Stimulated activated CD8-positive, alpha-beta memory T cell treated with anti-CD3 and anti-CD28 coated beads, Interleukin-4, amount 100 ng/mL, for 48 hours (primary cell): ENCODE data around the gene RPS6KA5.
A peak's percentile ranks its signal among the peaks of the same experiment; 100 is the strongest.
"Not testable (repeated sequence)": the region's sequence is repeated elsewhere in the genome, so short reads cannot be mapped to it uniquely, and the experiment has no call there.

Experiments used
- DNase-seq: peaks from one replicate; pipeline ENCODE4 v3.0.0-alpha.2; 2020

Gene RPS6KA5

DNA sequence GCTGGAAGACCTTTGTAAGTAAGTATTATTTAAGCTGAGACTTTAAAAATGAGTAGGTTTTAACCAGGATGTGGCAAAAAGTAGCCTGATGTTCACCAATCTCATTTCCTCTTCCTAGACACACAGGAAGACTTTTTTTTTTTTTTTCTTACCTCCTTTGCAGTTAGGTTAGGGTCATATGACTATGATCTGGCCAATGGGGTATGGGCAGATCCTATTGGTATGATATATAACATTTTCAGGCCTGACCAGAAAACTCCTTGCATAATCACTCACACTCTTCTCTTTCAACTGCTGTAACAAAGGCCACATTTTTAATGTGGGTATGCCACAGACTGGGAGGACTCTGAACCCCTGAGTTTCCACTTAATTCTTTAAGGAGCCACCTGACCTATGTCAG lies 2.7 kb upstream of the RPS6KA5 start:
- DNase-seq: no peak

DNA sequence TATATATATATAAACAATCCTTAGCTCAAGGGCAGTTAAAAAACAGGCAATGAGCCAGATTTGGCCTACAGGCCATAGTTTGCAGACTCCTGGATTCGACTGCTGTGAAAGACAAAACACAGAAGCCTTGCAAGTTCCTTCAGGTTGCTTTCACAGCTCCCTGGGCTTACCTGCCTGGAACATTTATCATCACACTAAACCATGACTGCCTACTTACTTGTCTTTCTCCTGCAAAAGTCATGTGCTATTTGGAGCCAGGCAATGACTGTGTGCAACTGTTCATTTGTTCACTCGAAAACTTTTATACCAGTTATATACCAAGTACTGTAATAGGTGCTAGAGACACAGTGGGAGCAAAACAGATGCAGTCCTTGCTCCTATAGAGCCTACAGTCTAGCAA lies 2.2 kb upstream of the RPS6KA5 start:
- no peak for DNase-seq

DNA sequence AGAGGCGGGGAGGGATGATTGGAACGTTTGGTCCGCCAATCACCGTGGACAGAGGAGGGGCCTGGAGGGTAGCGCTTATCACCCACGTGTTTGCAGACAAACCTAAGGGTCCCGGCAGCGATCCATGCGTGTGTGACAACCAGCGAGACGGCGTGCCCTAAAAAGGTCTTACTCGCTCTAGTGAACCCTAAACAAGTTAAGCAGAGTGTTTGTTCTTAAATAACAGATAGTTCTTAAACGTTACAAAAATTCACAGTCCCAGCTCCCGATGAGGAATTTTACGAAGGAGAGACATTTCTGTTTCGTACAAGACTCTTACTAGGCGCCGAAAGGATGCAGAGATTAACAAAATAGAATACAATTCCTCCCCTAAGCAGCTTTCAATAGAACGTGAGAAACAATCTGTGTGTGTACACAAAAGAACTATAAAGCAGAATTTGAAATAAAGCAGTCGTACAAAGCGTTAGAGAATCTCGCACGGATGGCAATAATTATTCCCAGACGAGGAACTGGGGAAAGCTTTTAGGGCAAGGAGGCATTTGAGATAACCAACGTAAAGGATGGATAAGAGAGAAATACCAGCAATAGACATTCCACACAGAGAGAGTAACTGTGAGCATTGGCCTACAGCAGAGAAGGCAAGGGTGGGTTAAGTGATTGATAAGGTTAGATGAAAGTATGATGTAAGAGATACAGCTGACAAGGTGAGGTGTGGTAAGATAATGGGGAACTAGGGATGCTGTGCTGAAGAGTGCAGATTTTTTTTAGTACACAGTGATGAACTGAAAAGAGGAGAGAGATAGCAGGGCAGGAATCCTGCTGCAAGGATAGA lies 831 bp upstream of the RPS6KA5 start:
- DNase-seq: no peak

DNA sequence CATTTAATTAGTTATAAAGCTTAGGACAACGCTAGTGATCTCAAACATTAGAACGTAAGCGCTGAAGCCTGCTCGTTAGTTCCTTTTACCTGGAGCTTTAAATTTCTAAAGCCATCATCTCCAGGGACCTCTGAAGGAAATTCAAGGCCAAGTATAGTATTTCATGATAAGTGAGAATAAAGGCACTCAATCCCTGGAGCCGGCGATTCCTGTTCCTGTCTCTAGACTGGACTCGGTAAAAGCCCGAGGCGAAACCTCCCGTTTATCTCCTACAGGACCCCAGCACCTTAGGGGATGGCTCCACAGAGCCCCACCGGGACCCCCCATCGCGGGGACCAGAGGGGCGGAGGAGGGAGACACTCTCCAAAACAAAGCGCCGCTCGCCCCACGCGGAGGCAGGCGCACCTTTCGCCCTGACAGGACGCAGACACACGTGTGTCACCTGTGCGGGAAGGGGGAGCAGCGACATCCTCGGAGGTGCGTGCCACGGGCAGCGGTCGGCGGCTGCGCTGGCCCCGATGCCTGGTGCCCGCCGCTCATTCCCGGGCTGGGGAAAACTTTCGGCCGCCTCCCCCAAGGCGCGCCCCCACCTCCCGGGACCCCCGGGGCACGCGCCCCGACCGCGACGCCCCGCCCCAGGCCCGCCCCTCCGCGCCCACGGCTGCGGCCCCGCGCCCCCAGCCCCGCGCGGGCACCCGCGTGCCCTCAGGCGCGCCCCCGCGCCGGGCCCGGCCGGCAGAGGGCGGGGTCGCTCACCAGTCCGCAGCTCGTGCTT lies 678 bp downstream of the RPS6KA5 start:
- DNase-seq: peak; percentile 65

DNA sequence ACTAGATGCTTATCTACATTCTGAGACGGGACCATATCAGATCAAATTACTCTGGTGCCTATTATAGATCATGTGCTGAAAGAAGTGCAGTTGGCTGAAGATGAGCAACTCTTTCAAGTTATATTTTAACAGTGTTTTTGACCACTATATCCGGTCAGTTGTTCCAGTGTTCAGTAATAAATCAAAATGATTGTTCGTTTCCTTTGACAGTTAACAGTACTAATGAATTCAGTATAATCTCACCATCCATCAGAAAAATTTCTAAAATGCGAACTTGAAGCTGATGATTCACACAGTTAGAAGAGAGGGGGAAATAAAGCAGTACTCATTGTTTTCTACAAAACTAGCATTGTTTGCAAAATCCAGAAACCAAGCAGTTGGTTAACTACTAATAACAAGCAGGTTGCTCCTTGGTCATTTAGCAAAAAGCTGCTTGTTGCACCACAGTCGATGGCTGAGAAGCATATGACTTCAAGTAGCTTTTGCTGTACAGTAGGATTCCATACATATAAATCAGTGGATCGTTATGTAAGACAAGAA lies 2.3 kb downstream of the RPS6KA5 start:
- DNase-seq: no peak

DNA sequence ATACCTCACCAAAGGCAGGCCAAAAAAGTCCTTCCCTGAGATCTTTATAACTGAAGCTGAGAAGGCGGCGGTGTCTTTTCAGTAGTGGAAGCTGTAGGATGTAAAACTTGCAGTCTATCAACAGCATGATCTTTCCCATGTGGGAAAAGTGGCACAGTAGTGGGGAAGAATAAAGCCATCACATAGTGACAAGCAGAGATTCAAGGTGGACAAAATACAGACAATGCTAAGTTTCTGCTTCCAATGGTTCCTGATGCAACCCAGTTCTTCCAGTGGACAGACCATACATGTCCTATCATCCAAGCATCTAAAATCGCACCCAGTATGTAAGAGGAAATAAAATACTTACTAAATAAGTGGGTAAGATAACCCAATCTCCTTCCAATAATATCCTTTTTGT lies 4.1 kb downstream of the RPS6KA5 start:
- DNase-seq: no peak

DNA sequence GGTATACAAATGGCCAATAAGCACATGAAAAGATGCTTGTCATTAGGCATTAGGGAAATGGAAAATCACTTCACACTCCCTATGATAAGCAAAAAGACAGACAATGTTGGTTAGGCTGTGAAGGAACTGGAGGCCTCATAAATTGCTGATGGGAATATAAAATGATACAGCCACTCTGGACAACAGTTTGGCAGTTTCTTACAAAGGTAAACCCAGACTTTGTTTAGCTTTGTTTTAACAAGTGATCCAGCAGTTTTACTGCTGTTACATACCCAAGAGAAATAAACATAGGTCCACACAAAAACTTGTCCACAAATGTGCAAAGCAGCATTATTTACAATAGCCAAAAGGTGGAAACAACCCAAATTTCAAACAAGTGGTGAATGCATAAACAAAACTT lies 5.4 kb downstream of the RPS6KA5 start:
- no peak for DNase-seq

DNA sequence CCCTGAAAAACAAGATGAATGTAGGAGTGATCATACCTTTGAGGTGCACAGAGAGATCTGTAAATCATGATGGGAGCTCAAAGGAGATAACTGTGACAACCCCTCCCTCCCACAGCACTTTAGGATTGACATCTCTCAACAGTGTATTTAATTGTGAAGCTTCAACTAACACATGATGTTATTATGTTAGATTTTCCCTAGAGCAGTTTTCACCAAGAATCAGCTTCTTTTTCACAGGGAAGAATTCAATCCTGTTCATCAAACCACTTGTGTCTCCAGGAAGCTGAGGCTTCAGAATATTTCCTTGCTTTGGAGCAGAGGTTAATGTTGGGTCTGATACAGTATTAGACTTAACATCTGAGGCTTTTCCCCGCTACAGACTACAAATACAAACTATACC lies 11.8 kb downstream of the RPS6KA5 start:
- DNase-seq: no peak

DNA sequence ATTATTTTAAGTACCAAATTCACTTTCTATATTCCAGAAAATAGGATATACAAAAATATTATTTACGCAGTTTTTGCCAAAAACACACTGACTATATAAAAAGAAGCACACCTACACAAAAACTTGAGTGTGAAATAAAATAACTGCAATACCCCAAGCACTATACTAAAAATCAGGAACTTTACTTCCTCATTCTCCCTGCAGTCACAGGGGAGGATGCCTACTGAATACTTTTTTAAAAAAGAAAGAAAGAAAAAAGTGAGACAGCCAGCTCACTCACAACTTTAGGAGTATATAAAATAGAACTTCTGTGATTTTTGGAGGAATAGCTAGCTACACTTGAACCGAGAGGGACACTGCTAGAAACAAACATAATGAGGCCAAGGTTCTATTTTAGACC lies 12.2 kb downstream of the RPS6KA5 start:
- no peak for DNase-seq

DNA sequence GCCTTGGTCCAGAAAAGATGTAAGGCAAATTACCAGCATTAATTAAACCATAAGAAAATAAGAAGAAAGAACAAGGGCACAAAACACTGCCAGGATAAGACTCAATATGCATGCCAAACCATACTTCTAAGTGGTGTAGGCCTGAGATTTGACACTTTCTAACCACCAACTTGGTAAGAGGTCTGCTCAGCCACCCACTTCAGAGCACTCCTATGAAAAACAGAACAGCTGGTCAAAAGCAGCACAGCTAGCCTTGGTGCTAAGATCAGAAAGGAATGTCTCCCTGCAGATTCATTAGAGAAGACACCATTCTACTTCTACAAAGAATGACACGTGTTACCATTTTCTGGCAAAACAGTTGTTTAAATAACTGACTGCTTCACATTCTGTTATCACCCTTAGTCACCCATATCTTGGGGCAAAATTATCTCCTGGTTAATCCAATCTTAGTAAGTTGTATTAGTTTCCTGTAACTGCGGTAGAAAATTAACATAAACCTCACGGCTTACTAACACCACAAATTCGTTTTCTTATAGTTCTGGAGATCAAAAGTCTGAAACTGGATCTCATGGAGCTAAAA lies 13.2 kb downstream of the RPS6KA5 start:
- DNase-seq: no peak

DNA sequence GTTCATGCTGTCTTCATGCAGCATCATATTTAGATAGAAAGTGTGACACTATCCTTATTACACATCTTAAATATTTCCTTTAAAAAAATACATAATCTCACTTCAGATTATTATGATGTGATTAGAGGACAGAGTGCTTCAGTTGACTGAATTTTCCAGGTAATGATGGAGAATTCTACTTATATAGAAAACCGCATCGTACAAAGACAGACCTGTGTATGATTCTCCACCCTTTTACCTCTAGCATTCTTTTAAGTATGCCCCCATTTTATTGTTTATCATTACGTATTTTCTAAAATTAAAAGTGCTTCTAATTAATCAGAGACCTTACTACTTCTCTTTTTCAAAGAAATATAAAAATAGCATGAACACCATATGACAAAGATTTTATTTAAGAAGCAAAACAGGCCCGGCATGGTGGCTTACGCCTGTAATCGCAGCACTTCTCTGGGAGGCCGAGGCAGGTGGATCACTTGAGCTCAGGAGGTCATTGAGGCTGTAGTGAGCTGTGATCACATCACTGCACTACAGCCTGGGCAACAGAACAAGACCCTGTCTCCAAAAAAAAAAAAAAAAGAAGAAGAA lies 13.9 kb downstream of the RPS6KA5 start:
- no peak for DNase-seq

DNA sequence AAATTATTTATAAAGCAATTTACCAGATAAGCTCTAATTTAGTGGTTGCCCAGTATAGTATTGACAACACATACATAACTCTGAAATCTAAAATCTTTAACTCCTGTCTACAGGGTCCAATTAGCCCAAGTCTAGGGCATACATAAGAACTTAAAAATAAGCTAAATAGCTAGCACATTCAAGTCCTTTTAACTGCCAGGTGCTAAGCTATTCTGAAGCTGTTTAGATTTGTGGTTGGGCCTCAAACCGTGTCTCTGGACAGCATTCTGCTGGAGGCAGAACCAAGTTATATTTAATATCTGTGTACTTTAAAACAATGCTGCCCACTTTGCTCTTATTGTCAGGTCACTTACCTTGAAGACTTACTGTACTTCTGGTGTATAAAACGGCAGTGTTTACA lies 19.0 kb downstream of the RPS6KA5 start:
- no peak for DNase-seq

DNA sequence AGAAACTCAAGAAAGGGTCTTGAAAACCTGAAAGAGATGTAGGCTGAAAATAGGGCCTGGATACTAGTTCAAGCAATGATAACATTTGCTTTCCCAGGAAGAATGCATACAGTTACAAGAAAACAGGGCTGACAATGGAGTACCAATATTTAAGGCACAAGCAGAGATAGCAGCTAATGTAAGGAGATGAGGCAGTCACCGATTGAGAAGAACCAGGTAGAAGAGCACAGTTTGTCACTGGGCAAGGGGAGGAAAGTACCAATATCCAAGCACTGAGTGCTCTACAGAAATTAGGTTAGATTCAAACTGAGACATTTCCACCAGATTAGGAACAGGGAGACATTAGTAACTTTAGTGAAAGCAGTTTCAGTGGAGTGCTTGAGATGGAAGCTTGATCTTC lies 19.9 kb downstream of the RPS6KA5 start:
- no peak for DNase-seq

DNA sequence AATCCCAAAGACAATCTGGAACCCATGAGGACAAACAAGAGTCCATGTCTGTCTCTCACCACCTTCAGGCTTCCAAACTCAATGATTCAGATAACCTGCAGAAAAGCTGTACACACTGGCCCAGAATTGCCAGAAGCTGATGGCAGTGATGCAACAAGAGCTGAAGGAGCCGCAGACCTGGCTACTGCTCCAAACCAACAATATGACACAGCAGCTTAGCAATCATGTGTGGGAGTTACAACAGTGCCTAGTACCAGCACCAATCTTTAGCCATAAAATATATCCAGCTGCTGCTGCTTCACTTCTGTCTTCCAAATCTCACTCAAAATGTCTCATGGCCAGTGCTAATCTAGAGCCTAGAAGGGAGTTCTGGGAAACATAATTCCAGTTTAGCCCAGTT lies 22.0 kb downstream of the RPS6KA5 start:
- no peak for DNase-seq

DNA sequence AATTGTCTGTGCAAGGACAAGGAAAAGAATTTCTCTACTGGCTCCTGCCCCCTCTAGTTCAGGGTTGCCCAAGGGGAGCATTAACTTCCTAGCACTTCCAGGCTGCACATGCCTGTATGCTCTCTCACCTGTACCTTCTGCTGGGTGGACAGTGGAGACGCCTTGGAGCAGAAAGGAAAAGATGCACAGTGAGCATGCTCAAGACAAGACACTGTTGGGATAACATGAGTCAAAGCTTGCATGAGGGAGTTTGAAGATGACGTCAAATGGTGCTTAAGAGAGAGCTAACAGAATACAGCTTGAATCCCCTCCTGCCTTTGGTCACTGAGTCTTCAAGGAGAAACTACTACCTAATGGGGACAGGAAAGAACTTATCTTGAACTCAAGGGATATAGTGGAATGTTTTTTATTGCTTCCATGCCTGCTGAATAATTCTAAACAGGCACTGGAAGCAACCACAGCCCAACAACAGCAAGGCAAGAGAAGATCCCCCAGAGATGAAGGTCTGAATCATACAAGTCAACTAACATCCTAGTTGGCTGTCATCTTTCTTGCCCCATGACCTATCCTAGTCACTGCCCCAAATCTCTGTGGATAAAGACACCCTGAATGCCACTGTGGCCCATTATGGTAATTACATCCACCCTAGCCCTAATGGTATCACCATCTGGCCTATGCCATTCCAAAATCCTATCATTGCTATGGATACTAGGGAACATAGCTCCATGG lies 23.5 kb downstream of the RPS6KA5 start:
- DNase-seq: no peak

DNA sequence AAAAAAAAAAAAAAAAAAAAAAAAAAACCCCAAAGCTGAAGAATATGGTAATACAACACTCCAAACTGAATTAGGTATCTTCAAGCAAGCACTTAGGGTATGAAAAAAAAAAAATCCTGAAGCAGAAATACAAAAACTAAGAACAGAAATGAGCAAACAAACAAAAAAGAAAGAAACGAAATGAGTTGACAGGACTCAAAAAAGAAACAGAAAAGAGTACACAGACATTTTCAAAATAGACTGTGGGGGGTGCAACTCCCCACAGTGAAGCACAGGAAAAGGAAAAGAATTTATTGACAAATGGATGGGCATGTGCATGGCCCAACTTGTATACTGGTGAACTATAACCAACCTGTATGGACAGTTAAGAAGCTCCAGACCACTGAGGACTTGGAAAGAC lies 24.6 kb downstream of the RPS6KA5 start:
- DNase-seq: no peak

DNA sequence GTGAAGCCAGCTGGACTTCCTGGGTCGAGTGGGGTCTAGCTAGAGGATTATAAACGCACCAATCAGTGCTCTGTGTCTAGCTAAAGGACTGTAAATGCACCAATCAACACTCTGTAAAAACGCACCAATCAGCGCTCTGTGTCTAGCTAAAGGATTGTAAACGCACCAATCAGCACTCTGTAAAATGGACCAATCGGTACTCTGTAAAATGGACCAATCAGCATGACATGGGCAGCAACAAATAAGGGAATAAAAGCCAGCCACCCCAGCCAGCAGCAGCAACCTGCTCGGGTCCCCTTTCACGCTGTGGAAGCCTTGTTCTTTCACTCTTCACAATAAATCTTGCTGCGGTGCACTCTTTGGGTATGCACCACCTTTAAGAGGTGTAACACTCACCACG lies 26.1 kb downstream of the RPS6KA5 start:
- not testable (repeated sequence) for DNase-seq

DNA sequence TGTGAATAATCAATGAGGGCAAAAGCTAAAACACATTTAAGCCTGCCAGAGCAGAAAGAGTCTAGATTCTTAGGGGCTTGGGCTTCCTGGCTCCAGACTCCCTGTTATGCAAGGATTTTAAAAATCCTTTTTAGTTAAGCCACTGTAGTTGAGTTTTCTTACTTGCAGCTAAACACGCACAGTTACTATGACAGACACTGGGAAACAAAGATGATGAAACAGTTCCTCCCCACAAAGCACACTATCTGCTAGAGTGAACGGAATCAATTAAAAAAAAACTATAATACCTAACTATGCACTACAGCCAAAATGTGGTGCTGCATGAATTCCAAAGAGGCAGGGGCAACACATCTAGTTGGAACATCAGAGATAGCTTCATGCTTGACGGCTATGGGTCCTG lies 28.2 kb downstream of the RPS6KA5 start:
- DNase-seq: no peak

DNA sequence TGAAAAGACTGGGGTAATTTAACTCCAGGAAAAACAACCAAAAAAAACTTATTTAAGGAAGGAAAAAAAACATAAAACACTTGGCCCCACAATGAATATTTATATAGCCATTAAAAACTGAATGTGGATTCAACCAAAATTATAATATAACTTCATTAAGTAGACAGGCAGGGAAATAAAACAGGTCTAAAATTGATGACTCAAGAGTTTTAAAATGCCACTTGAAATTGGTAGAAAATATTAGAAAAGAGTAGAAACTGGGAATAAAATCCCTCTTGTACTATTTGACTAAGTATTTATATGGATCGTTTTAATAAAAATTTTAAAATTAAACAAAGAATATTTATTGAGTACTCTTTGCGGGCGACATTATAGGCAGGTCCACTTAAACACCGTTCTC lies 28.8 kb downstream of the RPS6KA5 start:
- no peak for DNase-seq

DNA sequence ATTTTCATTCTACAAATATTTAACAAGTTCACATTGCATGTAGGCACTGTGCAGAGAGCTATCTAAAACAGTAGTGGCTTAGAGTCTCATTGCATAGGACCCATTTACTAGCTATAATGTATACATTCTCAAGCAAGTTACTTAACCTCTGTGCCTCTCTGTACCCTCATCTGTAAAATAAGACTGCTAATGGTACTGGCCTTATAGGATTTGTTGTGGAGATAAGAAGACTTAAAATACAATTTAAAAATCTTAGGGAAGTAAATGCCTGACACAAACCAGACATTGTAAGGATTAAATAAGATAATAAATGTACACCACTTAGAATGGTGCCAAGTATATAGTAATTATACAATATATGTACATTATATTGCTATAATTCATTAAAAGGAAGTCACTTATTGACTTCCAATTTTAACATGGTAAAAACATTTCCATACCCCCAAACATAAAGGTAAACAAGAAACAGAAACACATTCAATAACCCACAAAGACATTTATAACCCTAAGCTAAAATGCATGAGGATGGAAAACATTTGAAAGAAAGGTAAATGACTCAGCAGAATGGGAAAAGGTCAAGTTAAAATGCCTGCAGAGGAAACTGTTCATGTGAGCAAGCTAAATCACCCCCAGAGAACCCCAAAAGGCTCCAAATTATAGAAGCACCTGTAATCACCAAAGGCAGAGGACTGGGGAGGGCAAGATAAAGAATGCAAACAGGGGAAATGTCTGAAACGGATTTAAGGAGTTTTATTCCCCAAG lies 30.8 kb downstream of the RPS6KA5 start:
- DNase-seq: no peak

DNA sequence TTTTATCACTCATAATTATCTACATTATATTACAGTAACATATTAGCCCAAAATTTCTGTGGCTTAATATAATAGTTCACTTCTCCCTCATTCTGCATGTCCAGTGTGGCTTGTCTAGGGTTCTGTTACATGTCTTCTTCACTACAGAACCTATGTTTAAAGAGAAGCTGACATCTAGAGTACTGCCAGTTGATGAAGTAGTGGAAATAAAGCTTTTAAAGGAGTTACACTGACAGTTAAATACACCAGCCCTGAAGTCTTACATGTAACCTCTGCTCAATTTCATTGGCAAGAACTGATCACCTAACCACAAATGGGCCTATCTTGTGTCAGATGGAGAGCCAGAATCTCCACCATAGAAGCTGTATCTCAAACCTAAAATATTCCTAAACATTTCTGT lies 32.9 kb downstream of the RPS6KA5 start:
- no peak for DNase-seq

DNA sequence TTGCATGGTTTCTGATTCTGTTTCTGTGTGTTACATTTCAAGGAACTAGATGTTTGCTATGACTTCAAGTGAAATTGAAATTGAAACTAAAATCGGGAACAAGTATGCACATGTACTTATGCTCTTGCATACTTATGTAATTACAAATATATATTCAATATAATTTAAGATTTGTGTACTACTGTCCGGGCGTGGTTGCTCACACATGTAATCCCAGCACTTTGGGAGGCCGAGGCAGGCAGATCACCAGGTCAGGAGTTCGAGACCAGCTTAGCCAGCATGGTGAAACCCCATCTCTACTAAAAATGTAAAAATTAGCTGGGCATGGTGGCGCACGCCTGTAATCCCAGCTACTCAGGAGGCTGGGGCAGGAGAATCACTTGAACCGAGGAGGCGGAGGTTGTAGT lies 37.8 kb downstream of the RPS6KA5 start:
- DNase-seq: peak; percentile 34
